HCT116 (cell line): Measurements from ENCODE around the gene MRFAP1L1.

Source experiments
- CBX3 ChIP-seq: IDR thresholded peaks from 2 replicates; pipeline ENCODE4 v1.6.1; 2012; ENCODE audit warnings: low read depth
- CTCF ChIP-seq, 3 experiments: fragments of 200-600 bp in 1 of 3; sonication (generic) in 1 of 3; IDR thresholded peaks in 2 of 3; conservative IDR thresholded peaks in 1 of 3; 2 replicates each; pipeline ENCODE4 v1.5.1; 2012 to 2017; ENCODE audit warnings: low read depth in 2 of 3, low read length in 2 of 3, antibody characterized with exemption in 1 of 3, borderline replicate concordance in 1 of 3, control low read depth in 1 of 3, mild to moderate bottlenecking in 1 of 3, mixed read lengths in 1 of 3, mixed run types in 1 of 3, moderate library complexity in 1 of 3; ENCODE audit not compliant: insufficient read depth in 1 of 3
- EZH2 ChIP-seq: fragments of 200-600 bp; sonication (generic); IDR thresholded peaks from 2 replicates; pipeline ENCODE4 v1.6.1; 2017; ENCODE audit warnings: antibody characterized with exemption, mixed run types
- JUND ChIP-seq: IDR thresholded peaks from 2 replicates; pipeline ENCODE4 v1.6.1; 2012
- POLR2A ChIP-seq: IDR thresholded peaks from 2 replicates; pipeline ENCODE4 v1.7.0; 2011; ENCODE audit warnings: borderline replicate concordance; ENCODE audit not compliant: insufficient read depth, insufficient read length; ENCODE audit errors: extremely low read depth
- POLR2AphosphoS5 ChIP-seq: IDR thresholded peaks from 2 replicates; pipeline ENCODE4 v1.6.1; 2011; ENCODE audit warnings: mild to moderate bottlenecking, low read depth, low read length, moderate library complexity
- RAD21 ChIP-seq: IDR thresholded peaks from 2 replicates; pipeline ENCODE4 v1.6.1; 2012; ENCODE audit warnings: low read depth, mild to moderate bottlenecking

DNA sequence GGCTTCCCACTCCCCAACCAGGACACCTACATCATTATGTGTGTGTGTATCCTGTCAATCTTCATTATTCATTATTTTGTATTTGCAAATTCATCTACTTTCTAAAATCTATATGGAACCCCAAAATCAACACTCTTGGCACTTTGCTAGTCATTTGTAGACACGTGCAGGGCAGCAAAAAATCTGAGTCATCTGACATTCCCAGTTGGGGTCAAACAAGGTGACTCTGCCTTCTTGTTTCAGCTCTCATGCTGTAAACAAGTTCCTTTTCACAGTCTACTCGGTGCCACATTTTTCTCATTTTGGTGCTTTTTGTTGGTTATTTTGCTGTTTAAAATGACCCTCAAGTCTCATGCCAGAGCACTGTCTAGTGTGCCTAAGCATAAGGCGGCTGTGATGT lies 5.9 kb downstream of the MRFAP1L1 start:
- TF ChIP-seq CTCF (IDR thresholded peaks at IDR 0.05 in 2 of 3, conservative IDR thresholded peaks at IDR 0.05 in 1 of 3; ENCODE audit: borderline replicate concordance in 1 of 3, insufficient read depth in 1 of 3, low read depth in 2 of 3, low read length in 2 of 3): no peak
- TF ChIP-seq EZH2: no peak
- TF ChIP-seq CBX3: no peak
- no peak for TF ChIP-seq JUND
- TF ChIP-seq RAD21: no peak
- no peak for TF ChIP-seq POLR2AphosphoS5
- TF ChIP-seq POLR2A: no peak
